Activated B cell treated with CpG ODN at 0.5 μM for 24 hours (primary cell): Measurements from ENCODE around the gene CNIH3. TPM values are rescaled to one million over a fixed set of nuclear protein-coding genes. Genes with fewer than 3 reads are reported as not detected.
"Not testable (repeated sequence)": the region's sequence is repeated elsewhere in the genome, so short reads cannot be mapped to it uniquely, and the experiment has no call there.

ENCODE experiments used
- ATAC-seq: fragments of 200-7000 bp; cut with Tn5 transposase; one replicate; pipeline ENCODE4 v1.10.0; 2021; ENCODE audit warnings: low read depth, mild to moderate bottlenecking, moderate library complexity
- CTCF ChIA-PET: fragments of 350-600 bp; sonication (Branson Sonifier 250); formaldehyde crosslinking; loops from one replicate; lab custom pipeline; 2021; ENCODE audit warnings: antibody characterized with exemption; lab: Charles Lee
- POLR2A ChIA-PET: fragments of 350-600 bp; sonication (Branson Sonifier 250); formaldehyde crosslinking; loops from one replicate; lab custom pipeline; 2021; ENCODE audit warnings: antibody characterized with exemption; lab: Charles Lee
- DNase-seq: peaks from one replicate; pipeline ENCODE4 v3.0.0; 2022
- H3K27ac Mint-ChIP-seq: one replicate; pipeline ENCODE4 v1.8.0; 2020; ENCODE audit warnings: mixed read lengths
- H3K27me3 Mint-ChIP-seq: one replicate; pipeline ENCODE4 v1.8.0; 2021; ENCODE audit warnings: mixed read lengths
- H3K36me3 Mint-ChIP-seq: one replicate; pipeline ENCODE4 v1.8.0; 2021; ENCODE audit warnings: low read depth, mixed read lengths
- H3K4me1 Mint-ChIP-seq: one replicate; pipeline ENCODE4 v1.8.0; 2021; ENCODE audit warnings: mixed read lengths
- H3K4me3 Mint-ChIP-seq: one replicate; pipeline ENCODE4 v1.8.0; 2020; ENCODE audit warnings: mild to moderate bottlenecking, mixed read lengths
- H3K9me3 Mint-ChIP-seq: one replicate; pipeline ENCODE4 v1.8.0; 2020; ENCODE audit warnings: mixed read lengths
- CTCF ChIP-seq: fragments of 200-600 bp; IDR thresholded peaks from one replicate; pipeline ENCODE4 v1.8.0; 2022; ENCODE audit warnings: antibody characterized with exemption, mild to moderate bottlenecking
- intact Hi-C: fragments of 100-400 bp; cut with micrococcal nuclease; formaldehyde crosslinking; loops from one replicate; pipeline ENCODE4 v1.15.1; 2024
- total RNA-seq: library from RNA; stranded (reverse); gene quantifications from 2 replicates; pipeline ENCODE4 v1.2.3, GENCODE V29; 2022

Gene CNIH3
- total RNA-seq: 1.8 and 2.3 TPM in 2 replicates

GRCh38 chr1:224615861-224616755 is at the start of gene CNIH3:
TSS of gene CNIH3 (plus strand) at chr1:224616317. CDS start at chr1:224617175, 858 bp downstream.
- Mint-ChIP-seq H3K27ac (no peak within 1 kb of the TSS), H3K36me3 (no peaks in the 10 kb centered on the region), H3K27me3 (peaks cover 49% of the 10 kb centered on the region), H3K4me3 (no peak within 1 kb of the TSS), H3K9me3 (no peaks in the 10 kb centered on the region), H3K4me1 (peaks cover 7% of the 10 kb centered on the region)
- DNase-seq (no peak), ATAC-seq (no peak)
- POLR2A ChIA-PET: no interaction called here
- intact Hi-C loops: no loop called here
- CTCF ChIA-PET: no interaction called here
- no peak for TF ChIP-seq CTCF

DNA sequence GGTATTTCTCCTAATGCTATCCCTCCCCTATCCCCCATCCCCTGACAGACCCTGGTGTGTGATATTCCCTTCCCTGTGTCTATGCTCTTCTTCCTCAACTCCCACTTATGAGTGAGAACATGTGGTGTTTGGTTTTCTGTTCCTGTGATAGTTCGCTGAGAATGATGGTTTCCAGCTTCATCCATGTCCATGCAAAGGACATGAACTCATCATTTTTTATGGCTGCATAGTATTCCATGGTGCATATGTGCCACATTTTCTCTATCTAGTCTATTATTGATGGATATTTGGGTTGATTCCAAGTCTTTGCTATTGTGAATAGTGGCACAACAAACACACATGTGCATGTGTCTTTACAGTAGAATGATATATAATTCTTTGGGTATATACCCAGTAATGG is 49.6 kb upstream of the CNIH3 start:
- ATAC-seq, POLR2A ChIA-PET, H3K27ac Mint-ChIP-seq, intact Hi-C loops, H3K27me3 Mint-ChIP-seq, DNase-seq, H3K9me3 Mint-ChIP-seq, CTCF ChIA-PET, H3K36me3 Mint-ChIP-seq, H3K4me3 Mint-ChIP-seq, H3K4me1 Mint-ChIP-seq: not testable (repeated sequence)

- no peaks in the 10 kb centered on the region for H3K9me3 Mint-ChIP-seq
- POLR2A ChIA-PET: no interaction called here
- intact Hi-C loops: no loop called here
- no peaks in the 10 kb centered on the region for H3K36me3 Mint-ChIP-seq
- peaks cover 8% of the 10 kb centered on the region for H3K27me3 Mint-ChIP-seq
- TF ChIP-seq CTCF: no peak
- DNase-seq (no peak), ATAC-seq (no peak)
- no peak overlapping the region for H3K27ac Mint-ChIP-seq
- H3K4me1 Mint-ChIP-seq: no peaks in the 10 kb centered on the region
- CTCF ChIA-PET: no interaction called here
- no peak overlapping the region for H3K4me3 Mint-ChIP-seq
Measured at GRCh38 chr1:224569276-224569675, 46.8 kb upstream of the CNIH3 start.

DNA sequence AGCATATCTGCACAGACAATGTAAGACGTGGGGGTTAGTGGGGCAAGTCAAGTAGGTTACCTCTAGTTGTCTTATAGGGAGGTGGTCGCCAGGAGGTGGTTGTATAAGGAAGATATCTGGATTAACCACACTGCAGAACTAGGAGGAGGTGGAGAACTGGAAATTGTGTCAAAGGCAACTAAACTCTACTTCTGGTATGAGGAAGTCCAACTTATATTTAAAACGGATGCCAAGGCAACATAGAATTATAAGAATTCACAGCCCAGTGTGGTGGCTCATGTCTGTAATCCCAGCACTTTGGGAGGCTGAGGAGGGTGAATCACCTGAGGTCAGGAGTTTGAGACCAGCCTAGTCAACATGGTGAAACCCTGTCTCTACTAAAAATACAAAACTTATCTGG is 44.1 kb upstream of the CNIH3 start:
- ATAC-seq, intact Hi-C loops, CTCF ChIA-PET, H3K4me3 Mint-ChIP-seq, H3K36me3 Mint-ChIP-seq, DNase-seq, H3K27ac Mint-ChIP-seq, H3K27me3 Mint-ChIP-seq, POLR2A ChIA-PET, H3K9me3 Mint-ChIP-seq, H3K4me1 Mint-ChIP-seq: not testable (repeated sequence)

- no peak for TF ChIP-seq CTCF
- ATAC-seq (no peak), DNase-seq (no peak)
- Mint-ChIP-seq H3K36me3 (no peaks in the 10 kb centered on the region), H3K4me3 (no peak overlapping the region), H3K27ac (no peak overlapping the region), H3K9me3 (peaks cover 13% of the 10 kb centered on the region), H3K4me1 (no peaks in the 10 kb centered on the region), H3K27me3 (peaks cover 9% of the 10 kb centered on the region)
- intact Hi-C loops: no loop called here
- CTCF ChIA-PET: no interaction called here
- POLR2A ChIA-PET: no interaction called here
Measured at GRCh38 chr1:224579526-224579925, 36.6 kb upstream of the CNIH3 start.

- ChIA-PET CTCF (no interaction called here), POLR2A (no interaction called here)
- no peak for TF ChIP-seq CTCF
- peaks cover 13% of the 10 kb centered on the region for H3K9me3 Mint-ChIP-seq
- DNase-seq (no peak), ATAC-seq (no peak)
- H3K27me3 Mint-ChIP-seq: peaks cover 9% of the 10 kb centered on the region
- H3K36me3 Mint-ChIP-seq: no peaks in the 10 kb centered on the region
- intact Hi-C loops: no loop called here
- H3K4me1 Mint-ChIP-seq: no peaks in the 10 kb centered on the region
- H3K4me3 Mint-ChIP-seq: no peak overlapping the region
- H3K27ac Mint-ChIP-seq: no peak overlapping the region
Measured at GRCh38 chr1:224580006-224580405, 36.1 kb upstream of the CNIH3 start.
